SKM-1 (cell line): Measurements from ENCODE around the gene SCP2.
"Not testable (repeated sequence)": the region's sequence is repeated elsewhere in the genome, so short reads cannot be mapped to it uniquely, and the experiment has no call there.

Source experiments
- DNase-seq: peaks from one replicate; lab custom pipeline; 2025; ENCODE audit not compliant: unreplicated experiment; lab: John Stamatoyannopoulos, UW

Gene SCP2

DNA sequence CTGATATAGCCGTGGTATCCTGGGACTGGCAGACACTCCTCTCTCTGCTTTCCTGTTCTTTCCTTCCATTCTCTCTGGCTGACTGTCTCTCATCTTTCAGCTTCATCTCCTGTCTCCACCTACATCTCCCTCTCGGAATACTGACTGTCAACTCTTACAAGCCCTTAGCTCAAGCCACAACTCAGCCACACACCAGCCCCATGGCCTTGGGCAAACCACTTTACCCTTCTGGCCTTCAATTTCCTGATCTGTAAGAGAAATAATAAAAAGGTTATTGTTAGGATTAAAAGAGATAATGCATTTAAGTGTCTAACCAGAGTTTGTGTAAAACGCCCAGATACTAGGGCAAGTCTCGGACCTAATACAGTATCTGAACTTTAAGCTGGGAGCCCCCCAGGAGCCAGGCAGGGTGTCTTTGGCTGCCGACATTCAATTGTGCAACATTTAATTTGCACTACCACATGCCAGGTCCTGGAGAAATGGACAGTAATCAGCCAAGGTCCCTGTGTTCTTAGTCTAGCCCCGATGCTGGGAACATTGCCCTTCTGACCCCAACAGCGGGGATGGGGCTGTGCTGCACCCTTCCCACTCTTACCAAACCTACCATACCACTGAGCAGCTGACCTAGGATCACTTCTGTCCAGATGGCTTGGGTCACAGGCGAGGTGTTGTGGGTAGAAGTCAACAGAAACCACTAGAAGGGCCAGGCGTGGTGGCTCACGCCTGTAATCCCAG is 10.7 kb upstream of the SCP2 start:
- DNase-seq: no peak

GRCh38 chr1:52917156-52917555 is 9.9 kb upstream of the SCP2 start:
- no peak for DNase-seq

GRCh38 chr1:52917581-52917980 is 9.5 kb upstream of the SCP2 start:
- no peak for DNase-seq

DNA sequence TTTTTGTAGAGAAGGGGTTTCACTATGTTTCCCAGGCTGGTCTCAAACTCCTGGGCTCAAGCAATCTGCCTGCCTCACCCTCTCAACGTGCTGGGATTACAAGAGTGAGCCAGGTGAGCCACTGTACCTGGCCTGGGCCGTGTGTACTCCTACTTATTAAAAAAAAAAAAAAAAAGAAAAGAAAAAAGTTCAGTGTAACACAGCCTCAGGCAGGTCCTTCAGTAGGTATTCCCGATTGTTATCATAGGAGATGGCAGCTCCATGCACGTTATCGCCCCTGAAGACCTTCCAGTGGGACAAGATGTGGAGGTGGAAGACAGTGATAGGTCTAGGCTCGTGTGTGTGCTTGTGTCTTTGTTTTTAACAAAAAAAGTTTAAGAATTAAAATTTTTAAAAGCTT is 8.9 kb upstream of the SCP2 start:
- no peak for DNase-seq

GRCh38 chr1:52919051-52919722 is 7.9 kb upstream of the SCP2 start:
- DNase-seq: no peak

DNA sequence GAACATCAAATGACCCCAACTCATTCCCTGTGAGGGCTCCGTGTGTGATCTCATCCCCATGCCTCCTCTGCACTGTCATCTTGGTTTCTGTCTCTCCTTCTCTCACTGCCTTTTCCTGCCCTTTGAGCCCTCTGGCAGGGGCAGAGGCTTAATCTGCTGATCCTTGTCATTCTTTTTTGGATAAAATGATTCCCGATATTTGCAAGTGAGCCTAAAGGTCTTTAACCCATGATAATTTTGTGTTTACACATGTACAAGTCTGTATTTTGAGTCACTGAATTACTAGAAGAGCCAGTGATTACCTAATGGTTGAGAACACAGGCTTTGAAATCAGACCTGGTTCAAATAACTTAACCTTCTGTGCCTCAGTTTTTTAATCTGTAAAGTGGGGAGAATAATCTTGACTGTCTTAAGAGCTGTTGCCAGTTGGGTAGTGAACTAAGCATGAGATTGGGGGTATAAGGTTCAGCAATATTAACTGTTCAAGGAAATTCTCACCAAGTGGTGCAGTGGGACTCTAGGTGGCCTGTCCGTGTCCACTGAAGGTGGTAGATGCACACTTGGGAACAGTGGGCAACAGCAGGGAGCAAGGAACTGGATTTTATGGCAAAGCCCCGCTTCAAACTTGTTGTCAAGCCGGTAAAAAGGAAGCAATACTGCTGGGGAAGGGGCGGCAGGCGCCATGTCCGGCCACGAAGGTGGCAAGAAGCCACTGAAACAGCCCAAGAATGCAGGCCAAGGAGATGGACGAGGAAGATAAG is 7.2 kb upstream of the SCP2 start:
- no peak for DNase-seq

DNA sequence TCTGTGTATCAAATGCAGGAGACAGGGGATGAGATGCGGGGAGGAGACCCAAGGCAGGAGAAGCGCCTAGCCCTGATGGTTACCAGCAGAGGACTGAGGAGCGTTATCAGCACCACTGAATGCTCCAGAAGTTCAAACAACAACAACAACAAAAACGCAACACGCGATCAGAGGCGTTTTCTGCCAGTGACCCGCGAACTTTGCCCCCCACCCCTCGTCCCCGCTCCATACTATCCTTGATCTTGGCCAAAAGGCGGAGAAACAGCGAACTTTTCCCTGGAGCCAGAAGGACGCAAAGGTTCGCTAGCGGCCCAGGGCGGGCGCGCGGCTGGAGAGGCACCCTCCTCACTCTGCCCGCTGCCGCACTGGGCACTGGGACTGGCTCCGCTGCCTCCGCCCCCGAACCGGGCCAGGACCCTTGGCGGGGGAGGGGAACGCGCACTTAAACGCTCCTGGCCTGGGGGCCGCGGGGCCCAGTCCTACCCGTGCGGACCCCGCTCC is 6.2 kb upstream of the SCP2 start:
- DNase-seq: no peak

GRCh38 chr1:52925571-52926005 is 1.5 kb upstream of the SCP2 start:
- DNase-seq: no peak

DNA sequence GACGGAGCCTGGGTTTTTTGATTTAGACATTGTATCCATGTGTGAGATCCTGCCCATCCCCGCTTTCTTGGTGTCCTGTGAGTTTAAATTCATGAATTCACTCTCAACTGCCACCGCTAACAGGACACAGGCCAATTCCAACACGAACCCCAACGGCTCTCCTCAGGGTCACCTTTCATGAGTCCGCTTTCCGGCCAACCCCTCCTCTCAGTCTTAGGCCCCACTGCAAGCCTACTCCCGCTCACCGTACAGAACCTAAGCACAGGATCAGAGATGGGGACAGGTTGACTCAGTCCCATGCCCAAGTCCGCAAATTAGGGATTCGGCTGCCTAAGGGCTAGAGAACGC is 238 bp upstream of the SCP2 start:
- no peak for DNase-seq

DNA sequence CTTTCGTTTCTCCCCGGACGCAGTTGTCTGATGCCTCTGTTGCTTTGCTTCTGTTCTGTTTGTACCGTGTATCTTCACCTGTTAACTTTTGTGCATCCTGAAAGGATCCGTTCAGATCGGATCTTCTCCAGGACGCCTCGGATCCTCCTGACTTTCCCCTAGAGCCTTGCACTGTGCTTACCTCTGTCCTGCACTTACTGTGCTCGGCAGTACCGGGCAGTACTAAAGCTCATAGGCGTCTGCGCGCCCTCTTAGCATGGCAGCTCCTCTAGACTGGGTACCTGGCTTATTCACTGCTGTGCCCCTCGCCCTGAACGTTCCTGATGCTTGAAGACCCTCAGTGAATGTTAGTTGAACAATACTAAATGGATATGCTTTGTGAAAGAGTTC is 934 bp downstream of the SCP2 start:
- no peak for DNase-seq

DNA sequence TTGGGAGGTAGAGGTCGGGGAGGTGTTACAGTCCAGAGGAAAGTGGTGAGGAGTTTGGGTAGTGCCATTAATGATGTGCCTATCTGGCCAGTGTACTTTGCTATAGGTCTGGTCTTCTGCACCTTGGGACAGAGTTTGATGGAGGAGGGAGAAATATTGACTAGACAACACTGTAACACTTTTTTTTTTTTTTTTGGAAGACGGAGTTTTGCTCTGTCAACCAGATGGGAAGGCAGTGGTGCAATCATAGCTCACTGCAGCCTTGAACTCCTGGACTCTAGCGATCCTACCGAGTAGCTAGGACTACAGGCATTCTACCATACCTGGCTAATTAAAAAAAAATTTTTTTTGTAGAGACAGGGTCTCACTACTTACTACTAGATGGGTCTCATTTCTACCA is 1.9 kb downstream of the SCP2 start:
- DNase-seq: no peak

GRCh38 chr1:52937433-52938182 is 10.5 kb downstream of the SCP2 start:
- no peak for DNase-seq

DNA sequence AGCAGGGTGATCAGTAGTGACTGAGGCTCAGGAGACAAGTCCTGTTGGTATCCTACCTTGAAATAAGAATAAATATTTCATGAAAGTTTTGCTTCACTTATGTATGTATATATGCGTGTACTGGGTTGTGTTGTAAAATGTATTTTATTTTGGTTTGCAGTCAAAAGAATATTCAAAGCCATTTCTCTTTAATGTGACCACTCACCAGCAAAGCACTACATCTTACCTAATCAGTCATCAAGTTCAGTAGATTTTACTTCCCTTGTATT is 11.0 kb downstream of the SCP2 start:
- no peak for DNase-seq

GRCh38 chr1:52943876-52944416 is 16.9 kb downstream of the SCP2 start:
- no peak for DNase-seq

DNA sequence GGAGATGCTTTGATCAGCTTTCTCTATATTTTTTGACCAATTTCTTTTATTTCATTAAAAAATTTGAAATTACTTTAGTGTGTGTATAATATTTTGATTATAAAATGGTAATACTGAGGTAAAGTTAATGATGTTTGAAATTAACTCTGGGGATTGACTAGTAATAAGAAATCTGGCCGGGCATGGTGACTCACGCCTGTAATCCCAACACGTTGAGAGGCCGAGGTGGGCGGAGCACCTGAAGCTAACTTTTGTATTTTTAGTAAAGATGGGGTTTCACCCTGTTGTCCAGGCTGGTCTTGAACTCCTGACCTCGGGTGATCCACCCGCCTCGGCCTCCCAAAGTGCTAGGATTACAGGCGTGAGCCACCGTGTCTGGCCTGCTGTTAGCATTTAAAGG is 17.5 kb downstream of the SCP2 start:
- no peak for DNase-seq

DNA sequence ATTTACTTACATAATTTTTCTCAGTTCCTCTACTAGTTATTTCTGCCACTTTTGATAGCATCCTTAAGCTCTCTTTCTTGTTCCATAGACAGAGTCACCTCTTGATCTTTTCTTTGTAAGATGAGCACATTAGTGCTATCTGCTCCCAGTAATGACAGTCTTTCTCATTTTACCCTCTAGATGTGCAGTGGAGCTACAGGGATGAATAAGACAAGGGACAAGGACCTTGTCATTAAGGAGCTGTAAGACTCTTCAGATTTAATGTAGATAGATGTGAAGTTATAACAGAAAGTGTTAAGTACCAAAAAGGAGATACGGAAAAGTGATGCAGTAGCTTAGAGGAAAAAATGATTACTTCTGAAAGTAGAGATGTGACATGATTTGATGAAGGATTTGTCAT is 20.4 kb downstream of the SCP2 start:
- DNase-seq: no peak

- not testable (repeated sequence) for DNase-seq
These were observed 22.5 kb downstream of the SCP2 start for GRCh38 chr1:52949602-52950001.

DNA sequence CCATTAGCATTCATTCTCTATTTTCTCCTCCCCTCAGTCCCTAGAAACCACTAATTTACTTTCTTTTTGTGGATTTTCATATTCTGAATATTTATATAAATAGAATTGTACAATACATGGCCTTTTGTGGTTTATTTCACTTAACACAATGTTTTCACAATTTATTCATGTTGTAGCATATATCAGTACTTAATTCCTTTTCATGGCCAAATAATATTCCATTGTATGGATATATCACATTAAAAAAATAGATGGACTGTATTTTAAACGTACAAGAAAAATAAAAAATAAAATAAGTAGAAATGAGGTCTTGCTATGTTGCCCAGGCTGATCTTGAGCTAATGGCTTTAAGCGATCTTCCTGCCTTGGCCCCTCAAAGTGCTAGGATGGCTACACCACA is 25.0 kb downstream of the SCP2 start:
- DNase-seq: no peak

DNA sequence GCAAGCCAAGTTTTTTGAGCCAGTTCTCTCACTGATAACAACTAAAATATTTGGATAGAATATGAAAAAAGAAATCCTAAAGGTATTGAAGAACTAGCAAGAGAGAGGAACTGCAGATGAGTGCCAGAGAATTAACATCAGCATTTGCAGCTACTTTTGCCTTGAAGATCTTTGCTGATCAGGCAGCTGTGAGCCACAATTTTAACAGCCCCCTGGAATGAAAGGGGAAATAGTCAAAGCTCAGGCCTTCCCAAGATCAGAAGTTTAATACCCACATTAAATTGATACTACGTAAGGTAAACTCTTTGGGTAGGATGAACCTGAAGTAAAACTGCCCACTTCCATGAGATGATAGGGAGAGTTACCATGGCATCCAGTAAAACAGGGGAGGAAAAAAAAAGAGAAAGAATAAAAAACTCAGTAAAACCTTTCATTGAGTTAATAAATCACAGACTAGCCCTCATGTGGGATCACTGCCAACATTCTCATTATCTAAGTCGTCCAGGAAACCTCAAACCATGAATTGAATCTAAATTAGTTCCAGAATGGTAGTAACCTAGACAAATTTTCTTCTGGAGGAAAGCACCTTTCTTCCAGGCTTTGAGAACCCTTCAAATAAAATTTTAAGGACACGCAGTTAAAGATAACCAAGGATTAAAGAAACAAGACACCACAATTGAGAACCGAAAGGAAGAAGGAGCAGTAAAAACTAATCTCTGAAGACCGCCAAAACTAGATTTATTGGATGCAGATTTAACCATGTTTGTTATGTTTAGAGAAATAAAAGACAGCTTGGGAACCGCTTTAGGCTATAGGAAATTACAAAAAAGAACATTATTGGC is 28.3 kb downstream of the SCP2 start:
- no peak for DNase-seq

- DNase-seq: no peak
These were observed 36.0 kb downstream of the SCP2 start for GRCh38 chr1:52963101-52963500.
